ENCODE data around the gene ZDHHC20.

Gene ZDHHC20

DNA sequence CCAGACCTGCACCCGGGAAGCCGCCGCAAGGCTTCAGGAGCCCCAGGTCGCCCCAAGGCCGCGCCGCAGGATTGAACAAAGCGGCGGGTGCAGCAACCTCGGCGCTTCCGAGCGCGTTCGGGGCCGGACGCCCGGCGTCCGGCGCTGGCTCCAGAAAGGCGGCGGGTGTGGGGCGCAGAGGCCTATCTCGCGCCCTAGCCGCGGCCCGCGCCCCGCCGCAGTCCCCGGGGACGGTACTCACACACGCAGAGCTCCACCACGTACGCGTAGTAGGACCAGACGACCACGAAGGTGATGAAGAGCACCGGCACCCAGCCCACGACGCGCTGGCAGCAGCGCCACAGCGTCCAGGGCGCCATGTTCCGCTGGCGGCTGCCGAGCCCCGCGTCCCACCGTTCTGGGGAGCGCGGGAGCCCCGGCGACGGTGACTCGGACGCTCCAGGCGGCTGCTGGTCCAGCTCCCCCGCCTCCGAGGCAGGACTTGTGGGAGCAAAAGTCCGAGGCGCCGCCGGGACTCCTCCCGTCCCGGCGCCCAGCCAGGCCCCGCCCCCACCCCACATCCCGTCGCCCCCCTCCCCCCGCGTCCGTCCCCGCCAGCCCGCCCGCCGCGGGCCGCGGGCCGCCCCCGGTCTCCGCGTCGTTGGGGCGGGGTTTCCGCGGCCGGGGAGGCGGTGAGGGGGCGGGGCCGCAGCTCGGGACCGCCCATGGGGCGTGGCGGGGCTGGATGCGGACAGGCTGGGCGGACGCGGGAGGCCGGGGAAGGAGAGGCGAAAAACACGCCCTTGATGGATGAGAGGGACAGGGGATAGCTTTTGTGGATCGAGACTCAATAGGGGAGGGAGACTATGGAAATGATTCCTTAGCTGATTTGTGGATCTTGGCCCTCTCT lies at the start of gene ZDHHC20:
TSS of gene ZDHHC20 (minus strand) at position 491 of the 889 bp plus-strand sequence. CDS start at position 359, 132 bp downstream.
- peak; percentile 95 for DNase-seq

GRCh38 chr13:21504379-21504778 lies 45.3 kb upstream of the ZDHHC20 start:
- DNase-seq = no peak

GRCh38 chr13:21501686-21502085 lies 42.6 kb upstream of the ZDHHC20 start:
- DNase-seq = no peak

DNA sequence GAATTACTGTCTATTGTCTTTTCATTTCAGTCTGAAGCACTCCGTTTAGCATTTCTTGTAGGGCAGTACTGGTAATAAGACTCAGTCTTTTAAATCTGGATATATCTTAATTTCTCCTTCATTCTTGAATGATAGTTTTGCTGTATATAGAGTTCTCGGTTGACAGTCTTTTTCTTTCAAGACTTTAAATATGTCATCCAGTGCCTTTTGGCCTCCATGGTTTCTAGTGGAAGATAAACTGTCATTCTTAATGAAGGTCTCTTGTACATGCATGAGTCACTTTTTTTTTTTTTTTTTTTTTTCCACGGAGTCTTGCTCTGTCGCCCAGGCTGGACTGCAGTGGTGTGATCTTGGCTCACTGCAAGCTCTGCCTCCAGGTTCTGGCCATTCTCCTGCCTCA lies 27.2 kb upstream of the ZDHHC20 start:
- DNase-seq = no peak

DNA sequence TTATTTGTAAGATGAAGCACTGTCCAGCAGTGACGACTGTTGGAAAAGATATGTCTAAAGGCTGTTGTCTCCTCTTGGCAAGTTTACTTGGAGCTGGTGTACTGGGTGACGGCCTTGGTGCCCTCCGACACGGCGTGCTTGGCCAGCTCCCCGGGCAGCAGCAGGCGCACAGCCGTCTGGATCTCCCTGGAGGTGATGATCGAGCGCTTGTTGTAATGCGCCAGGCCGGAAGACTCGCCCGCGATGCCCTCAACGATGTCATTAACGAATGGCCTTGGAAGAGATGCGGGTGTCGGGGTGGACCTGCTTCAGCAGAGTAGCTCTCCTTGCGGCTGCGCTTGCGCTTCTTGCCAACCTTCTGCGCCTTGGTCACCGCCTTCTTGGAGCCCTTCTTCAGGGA lies 24.6 kb upstream of the ZDHHC20 start:
- DNase-seq = no peak

DNA sequence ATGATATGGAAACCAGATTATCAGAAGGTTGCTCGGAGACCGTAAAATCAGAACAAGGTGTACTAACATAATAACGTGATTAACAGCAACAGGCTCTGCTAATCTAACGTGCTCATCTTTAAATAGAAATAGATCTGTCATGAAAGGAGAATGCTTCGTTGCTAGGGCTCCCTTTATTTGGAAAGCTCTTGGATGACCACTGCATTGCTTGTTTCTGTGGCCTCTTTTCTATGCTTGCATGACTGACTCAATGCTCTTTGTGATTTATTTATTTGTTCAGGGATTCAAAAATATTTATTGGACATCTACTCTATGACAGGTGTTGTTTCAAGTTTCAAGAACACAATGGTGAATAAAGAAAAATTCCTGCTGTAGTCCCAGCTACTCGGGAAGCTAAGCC lies 22.3 kb upstream of the ZDHHC20 start:
- no peak for DNase-seq

DNA sequence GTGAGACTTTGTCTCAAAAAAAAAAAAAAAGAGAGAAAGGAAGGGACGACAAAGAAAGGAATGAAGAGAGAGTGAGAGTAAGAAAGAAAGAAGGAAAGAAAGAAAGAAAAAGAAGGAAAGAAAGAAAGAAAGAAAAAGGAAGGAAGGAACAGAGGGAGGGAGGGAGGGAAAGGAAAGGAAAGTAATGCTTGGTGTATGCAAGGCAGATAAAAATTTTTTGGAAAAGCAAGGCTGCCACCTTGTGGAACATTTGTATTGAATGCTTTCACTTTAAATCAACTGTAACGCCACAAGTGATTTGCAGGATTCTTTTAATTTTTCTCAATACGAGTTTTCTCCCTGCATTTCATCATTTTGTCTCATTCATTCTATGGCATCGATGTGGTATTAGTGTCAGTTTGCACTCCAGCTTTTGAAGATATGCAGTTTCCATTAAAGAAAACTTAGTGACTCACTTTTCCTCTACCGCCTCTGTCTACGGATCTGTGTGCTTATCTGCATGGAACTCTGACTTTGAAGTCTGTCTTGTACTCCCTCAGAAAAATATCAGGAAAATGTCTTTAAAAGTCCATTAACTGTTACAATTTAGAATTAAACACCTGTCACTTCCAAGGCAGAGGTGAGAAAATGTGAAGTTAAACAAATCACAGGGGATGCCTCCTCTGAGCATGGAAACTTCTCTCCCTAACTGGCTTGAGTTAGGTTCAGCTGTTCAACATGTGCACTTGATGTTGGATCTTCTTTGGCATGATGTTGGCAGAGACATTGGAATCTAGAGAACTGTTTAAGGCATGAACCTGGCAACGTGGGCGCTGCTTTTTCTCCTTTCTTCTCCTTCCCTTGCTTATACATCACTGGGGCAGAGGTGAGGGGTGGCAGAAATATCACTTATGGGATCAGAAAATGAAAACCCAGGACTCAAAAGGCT lies 20.0 kb upstream of the ZDHHC20 start:
- DNase-seq = no peak

- DNase-seq = peak; percentile 84
Measured at GRCh38 chr13:21476893-21477472, 17.9 kb upstream of the ZDHHC20 start.

- no peak for DNase-seq
Measured at GRCh38 chr13:21475115-21475514, 16.0 kb upstream of the ZDHHC20 start.

DNA sequence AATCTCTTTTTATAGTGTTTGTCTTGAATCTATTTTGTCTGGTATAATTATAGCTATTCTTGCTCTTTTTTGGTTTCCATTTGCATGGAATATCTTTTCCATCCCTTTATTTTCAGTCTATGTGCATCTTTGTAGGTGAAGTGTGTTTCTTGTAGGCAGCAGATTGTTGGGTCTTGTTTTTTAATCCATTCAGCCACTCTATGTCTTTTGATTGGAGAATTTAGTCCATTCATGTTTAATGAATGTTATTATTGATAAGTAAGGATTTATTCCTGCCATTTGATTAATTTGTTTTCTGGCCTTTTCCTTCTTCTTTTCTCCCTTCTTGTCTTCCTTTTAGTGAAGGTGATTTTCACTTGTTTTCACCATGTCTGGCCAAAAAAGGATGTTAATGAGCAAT lies 11.7 kb upstream of the ZDHHC20 start:
- DNase-seq = no peak

DNA sequence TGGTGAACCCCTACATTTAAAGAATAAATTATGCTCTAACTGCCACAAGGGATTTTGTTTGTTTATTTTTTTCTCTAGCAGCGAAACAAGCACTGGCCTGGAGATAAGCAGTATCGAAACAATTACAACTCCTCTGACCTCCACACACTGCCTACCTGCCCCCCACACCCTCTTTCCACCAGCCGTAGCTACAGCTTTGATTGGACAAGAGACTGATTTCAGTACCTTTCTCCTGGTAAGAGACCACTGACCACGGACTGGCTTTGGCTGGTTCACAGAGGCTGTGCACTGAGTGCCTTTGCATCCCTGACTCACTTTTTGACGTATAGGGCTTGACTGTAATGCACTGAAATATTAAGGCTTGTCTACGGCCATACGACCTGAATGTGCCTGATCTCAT lies 7.4 kb upstream of the ZDHHC20 start:
- DNase-seq = no peak

DNA sequence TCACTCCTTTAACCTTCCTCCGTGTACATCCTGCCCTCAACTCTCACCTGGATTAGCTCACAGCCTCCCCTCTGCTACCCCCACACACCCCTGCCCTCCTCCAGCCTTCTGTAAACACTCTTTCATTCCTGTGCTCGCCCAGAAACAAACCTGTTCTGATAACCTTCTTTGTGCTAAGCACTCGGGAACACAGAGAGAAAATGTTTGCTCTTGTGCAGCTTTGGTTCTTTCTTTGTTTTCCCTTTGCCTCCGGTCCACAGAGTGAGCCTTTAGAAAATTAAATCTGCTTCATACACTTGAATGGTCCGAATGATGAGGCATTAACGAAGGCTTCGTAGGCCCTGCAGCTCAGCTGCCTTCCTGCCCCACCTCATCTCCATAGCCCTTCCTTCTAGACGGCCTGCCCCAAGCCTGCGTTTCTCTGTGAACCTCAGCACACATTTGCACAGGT lies 6.6 kb upstream of the ZDHHC20 start:
- DNase-seq = no peak

DNA sequence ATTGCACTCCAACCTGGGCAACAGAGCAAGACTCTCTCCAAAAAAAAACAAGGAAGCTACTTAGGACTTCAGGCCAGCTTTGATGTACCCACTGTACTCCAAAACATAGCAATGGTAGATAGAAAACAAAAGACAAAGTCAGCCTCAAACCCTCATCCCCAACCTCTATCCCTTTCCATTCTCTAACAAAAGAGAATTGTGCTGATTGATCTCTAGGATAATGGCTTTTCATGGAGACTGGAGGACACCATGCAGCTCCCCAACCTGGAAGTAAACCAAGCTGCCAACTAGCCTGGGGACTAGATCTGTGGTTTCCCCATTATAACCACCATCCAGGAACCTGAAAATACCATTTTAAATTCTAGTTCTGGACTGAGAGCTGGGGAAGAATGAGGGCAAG lies 4.3 kb upstream of the ZDHHC20 start:
- DNase-seq = no peak

- no peak for DNase-seq
Measured at GRCh38 chr13:21461131-21461530, 2.0 kb upstream of the ZDHHC20 start.

GRCh38 chr13:21458451-21458812 lies 671 bp downstream of the ZDHHC20 start:
- DNase-seq = peak; percentile 50

GRCh38 chr13:21453387-21454081 lies 5.6 kb downstream of the ZDHHC20 start:
- DNase-seq = no peak

- no peak for DNase-seq
Measured at GRCh38 chr13:21450936-21451335, 8.2 kb downstream of the ZDHHC20 start.

DNA sequence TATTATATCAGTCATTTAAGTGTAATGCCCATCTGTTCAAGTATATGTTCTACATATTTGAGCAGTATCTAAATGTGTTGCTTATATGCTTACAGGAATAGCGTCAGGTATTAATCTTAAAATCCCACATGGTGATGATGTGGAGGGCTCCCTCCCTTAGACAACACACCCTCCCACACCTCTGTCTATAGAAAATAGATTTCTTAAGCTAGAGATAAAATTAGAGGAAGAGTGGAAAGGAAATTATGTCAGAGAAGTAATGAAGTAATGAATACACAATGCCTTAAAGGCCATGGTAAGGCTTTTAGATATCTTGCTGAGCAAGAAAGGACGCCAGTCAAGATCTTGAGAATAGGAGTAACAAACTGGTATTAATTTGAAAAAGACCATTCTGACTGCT lies 12.4 kb downstream of the ZDHHC20 start:
- no peak for DNase-seq

DNA sequence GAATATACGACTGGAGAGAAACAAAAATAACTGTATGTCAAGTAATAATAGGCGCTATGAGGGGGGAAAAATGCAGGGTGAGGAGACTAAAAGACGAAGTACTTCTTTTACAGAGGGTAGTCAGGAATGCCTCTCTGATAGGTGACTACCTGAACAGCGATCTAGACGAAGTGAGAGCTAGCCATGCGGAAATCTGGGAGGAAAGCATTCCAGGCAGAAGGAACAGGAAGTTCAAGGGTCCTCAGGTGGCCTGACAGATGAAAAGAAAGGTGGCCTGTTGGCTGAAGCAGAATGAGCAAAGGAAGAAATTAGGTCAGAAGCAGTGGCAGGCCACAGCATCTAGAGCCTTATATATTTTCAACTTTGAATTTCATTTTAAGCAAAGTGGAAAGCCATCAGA lies 13.3 kb downstream of the ZDHHC20 start:
- no peak for DNase-seq

- DNase-seq = no peak
Measured at GRCh38 chr13:21443171-21443570, 15.9 kb downstream of the ZDHHC20 start.

DNA sequence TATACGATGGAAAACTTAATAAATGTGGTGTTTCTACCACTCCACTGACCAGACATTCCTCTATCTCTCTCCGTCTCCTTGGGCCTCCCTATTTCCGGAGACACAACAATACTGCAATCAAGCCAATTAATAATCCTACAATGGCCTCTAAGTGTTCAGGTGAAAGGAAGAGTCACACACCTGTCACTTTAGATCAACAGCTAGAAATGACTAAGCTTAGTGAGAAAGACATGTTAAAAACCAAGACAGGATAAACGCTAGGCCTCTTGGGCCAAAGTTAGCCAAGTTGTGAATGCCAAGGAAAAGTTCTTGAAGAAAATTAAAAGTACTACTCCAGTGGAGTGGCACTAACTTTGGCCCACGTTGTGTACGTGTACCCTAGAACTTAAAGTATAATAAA lies 22.5 kb downstream of the ZDHHC20 start:
- DNase-seq = no peak

- DNase-seq = no peak
Measured at GRCh38 chr13:21435687-21436151, 23.4 kb downstream of the ZDHHC20 start.

GRCh38 chr13:21435231-21435630 lies 23.9 kb downstream of the ZDHHC20 start:
- no peak for DNase-seq

Measured in right forelimb (tissue), 1 donor.